OCI-LY7 (cell line): Measurements from ENCODE around the gene CRIP2.

Experiments used
- CTCF ChIP-seq: fragments of 200-600 bp; sonication (generic); conservative IDR thresholded peaks from 2 replicates; pipeline ENCODE4 v1.5.1; 2014; ENCODE audit warnings: mild to moderate bottlenecking, antibody characterized with exemption, low read length, moderate library complexity, mixed read lengths
- EZH2phosphoT487 ChIP-seq: fragments of 200-600 bp; sonication (generic); IDR thresholded peaks from 2 replicates; pipeline ENCODE4 v1.6.1; 2018; ENCODE audit warnings: low read depth, borderline replicate concordance, mild to moderate bottlenecking, mixed run types, antibody characterized with exemption, low read length, moderate library complexity, mixed read lengths

GRCh38 chr14:105427412-105427811 is 47.2 kb upstream of the CRIP2 start:
- no peak for TF ChIP-seq CTCF
- no peak for TF ChIP-seq EZH2phosphoT487
